IPS DF 6.9 (cell line): ENCODE results near the gene AKAP12.

ENCODE experiments used
- DNase-seq: peaks from one replicate; pipeline ENCODE4 v3.0.0-alpha.2; 2013; ENCODE audit warnings: low read depth, low spot score
- H3K27ac ChIP-seq: one replicate; pipeline ENCODE4 v1.5.1; 2013; ENCODE audit warnings: low read length, control low read depth
- H3K27me3 ChIP-seq: 2 replicates; pipeline ENCODE4 v1.6.1; 2013; ENCODE audit warnings: mild to moderate bottlenecking, low read length; ENCODE audit not compliant: control insufficient read depth, insufficient read depth
- H3K36me3 ChIP-seq: 2 replicates; pipeline ENCODE4 v1.6.1; 2013; ENCODE audit warnings: low read length; ENCODE audit not compliant: control insufficient read depth, insufficient read depth
- H3K4me1 ChIP-seq: 2 replicates; pipeline ENCODE4 v1.6.1; 2013; ENCODE audit warnings: low read length; ENCODE audit not compliant: control insufficient read depth, insufficient read depth
- H3K4me3 ChIP-seq: 2 replicates; pipeline ENCODE4 v1.5.1; 2013; ENCODE audit warnings: mild to moderate bottlenecking, low read length
- H3K9me3 ChIP-seq: 2 replicates; pipeline ENCODE4 v1.6.1; 2013; ENCODE audit warnings: low read length, inconsistent platforms; ENCODE audit not compliant: control insufficient read depth, insufficient read depth
- WGBS: extraction: QIAGEN DNeasy Blood & Tissue Kit; methylation state at CpG from one replicate; pipeline ENCODE4 v1.1.7; 2013; ENCODE audit warnings: mixed read lengths, missing lambda C conversion rate; ENCODE audit not compliant: insufficient read length, insufficient coverage; 5-methylcytosine and 5-hydroxymethylcytosine counted together

AKAP12 gene

GRCh38 chr6:151215999-151216398 is 23.8 kb upstream of the AKAP12 start:
- Histone ChIP-seq H3K27me3 (no peaks in the 10 kb centered on the region), H3K27ac (no peak overlapping the region), H3K4me1 (no peaks in the 10 kb centered on the region), H3K9me3 (no peaks in the 10 kb centered on the region; the same call in 1 of the 2 replicates), H3K4me3 (no peak overlapping the region), H3K36me3 (no peaks in the 10 kb centered on the region)
- no peak for DNase-seq
- WGBS: no CpG with 5 or more reads among the region's 2 CpGs

GRCh38 chr6:151216804-151217203 is 23.0 kb upstream of the AKAP12 start:
- DNase-seq: no peak
- no peak overlapping the region for H3K4me3 ChIP-seq
- H3K4me1 ChIP-seq: no peaks in the 10 kb centered on the region
- H3K27me3 ChIP-seq: no peaks in the 10 kb centered on the region; the same call in 1 of the 2 replicates
- WGBS: no CpG with 5 or more reads among the region's 6 CpGs
- H3K27ac ChIP-seq: no peak overlapping the region
- no peaks in the 10 kb centered on the region for H3K36me3 ChIP-seq
- H3K9me3 ChIP-seq: no peaks in the 10 kb centered on the region; the same call in 1 of the 2 replicates

GRCh38 chr6:151219192-151219591 is 20.6 kb upstream of the AKAP12 start:
- H3K27ac ChIP-seq: no peak overlapping the region
- no peak for DNase-seq
- no peaks in the 10 kb centered on the region for H3K36me3 ChIP-seq
- no CpG with 5 or more reads among the region's 3 CpGs for WGBS
- no peak overlapping the region for H3K4me3 ChIP-seq
- H3K27me3 ChIP-seq: no peaks in the 10 kb centered on the region; the same call in 1 of the 2 replicates
- no peaks in the 10 kb centered on the region for H3K9me3 ChIP-seq
- H3K4me1 ChIP-seq: no peaks in the 10 kb centered on the region

GRCh38 chr6:151224076-151224475 is 15.7 kb upstream of the AKAP12 start:
- Histone ChIP-seq H3K4me1 (no peaks in the 10 kb centered on the region), H3K9me3 (no peaks in the 10 kb centered on the region), H3K27ac (no peak overlapping the region), H3K27me3 (no peaks in the 10 kb centered on the region; the same call in 1 of the 2 replicates), H3K36me3 (no peaks in the 10 kb centered on the region), H3K4me3 (no peak overlapping the region)
- no peak for DNase-seq

GRCh38 chr6:151225919-151226318 is 13.8 kb upstream of the AKAP12 start:
- Histone ChIP-seq H3K4me1 (no peaks in the 10 kb centered on the region), H3K27ac (no peak overlapping the region), H3K27me3 (no peaks in the 10 kb centered on the region; the same call in 1 of the 2 replicates), H3K4me3 (no peak overlapping the region), H3K9me3 (no peaks in the 10 kb centered on the region), H3K36me3 (no peaks in the 10 kb centered on the region)
- no CpG with 5 or more reads among the region's 11 CpGs for WGBS
- no peak for DNase-seq

- DNase-seq: no peak
- Histone ChIP-seq H3K9me3 (no peaks in the 10 kb centered on the region), H3K27me3 (no peaks in the 10 kb centered on the region), H3K36me3 (no peaks in the 10 kb centered on the region), H3K27ac (no peak overlapping the region), H3K4me3 (no peak overlapping the region), H3K4me1 (no peaks in the 10 kb centered on the region)
- 100% methylated on average over 1 of the region's 3 CpGs for WGBS
Measured at GRCh38 chr6:151228788-151229400, 10.9 kb upstream of the AKAP12 start.

- Histone ChIP-seq H3K27me3 (no peaks in the 10 kb centered on the region), H3K27ac (no peak overlapping the region), H3K9me3 (no peaks in the 10 kb centered on the region), H3K4me3 (no peak overlapping the region), H3K36me3 (no peaks in the 10 kb centered on the region), H3K4me1 (no peaks in the 10 kb centered on the region)
- DNase-seq: no peak
- WGBS: no CpG with 5 or more reads among the region's 11 CpGs
Measured at GRCh38 chr6:151229401-151230276, 10.1 kb upstream of the AKAP12 start.

- DNase-seq: no peak
- Histone ChIP-seq H3K4me3 (no peak overlapping the region), H3K36me3 (no peaks in the 10 kb centered on the region), H3K4me1 (no peaks in the 10 kb centered on the region), H3K27ac (no peak overlapping the region), H3K9me3 (no peaks in the 10 kb centered on the region), H3K27me3 (no peaks in the 10 kb centered on the region)
- WGBS: no CpG with 5 or more reads among the region's 4 CpGs
Measured at GRCh38 chr6:151230277-151230577, 9.5 kb upstream of the AKAP12 start.

GRCh38 chr6:151232899-151233298 is 6.9 kb upstream of the AKAP12 start:
- Histone ChIP-seq H3K4me3 (no peak overlapping the region), H3K4me1 (no peaks in the 10 kb centered on the region), H3K9me3 (no peaks in the 10 kb centered on the region), H3K36me3 (no peaks in the 10 kb centered on the region), H3K27ac (no peak overlapping the region), H3K27me3 (no peaks in the 10 kb centered on the region)
- no CpG with 5 or more reads among the region's 1 CpG for WGBS
- DNase-seq: no peak

GRCh38 chr6:151233731-151234130 is 6.0 kb upstream of the AKAP12 start:
- H3K4me3 ChIP-seq: no peak overlapping the region
- DNase-seq: no peak
- no peak overlapping the region for H3K27ac ChIP-seq
- H3K36me3 ChIP-seq: no peaks in the 10 kb centered on the region
- no CpG with 5 or more reads among the region's 7 CpGs for WGBS
- H3K27me3 ChIP-seq: no peaks in the 10 kb centered on the region
- no peaks in the 10 kb centered on the region for H3K4me1 ChIP-seq
- no peaks in the 10 kb centered on the region for H3K9me3 ChIP-seq
